Inflammatory macrophage (primary cell): Measurements from ENCODE around the gene ACSL6.
"Not testable (repeated sequence)": the region's sequence is repeated elsewhere in the genome, so short reads cannot be mapped to it uniquely, and the experiment has no call there.

ENCODE experiments used
- DNase-seq, 2 donors: peaks; one replicate each; pipeline ENCODE4 v3.0.0-alpha.2; 2020 to 2022

Gene ACSL6

DNA sequence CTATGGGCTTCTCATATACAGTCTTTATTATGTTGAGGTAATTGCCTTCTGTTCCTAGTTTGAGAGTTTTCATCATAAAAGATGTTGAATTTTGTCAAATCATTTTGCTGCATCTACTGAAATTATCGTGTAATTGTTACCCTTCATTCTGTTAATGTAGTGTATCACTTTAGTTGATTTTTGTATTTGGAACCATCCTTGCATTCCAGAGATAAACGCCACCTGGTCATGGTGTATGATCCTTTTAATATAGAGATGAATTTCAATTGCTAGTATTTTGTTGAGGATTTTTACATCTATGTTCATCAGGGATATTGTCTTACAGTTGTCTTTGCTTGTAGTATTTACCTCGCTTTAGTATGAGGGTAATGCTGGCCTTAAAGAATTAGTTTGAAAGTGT, 85.3 kb downstream of the ACSL6 start:
- no peak for DNase-seq

DNA sequence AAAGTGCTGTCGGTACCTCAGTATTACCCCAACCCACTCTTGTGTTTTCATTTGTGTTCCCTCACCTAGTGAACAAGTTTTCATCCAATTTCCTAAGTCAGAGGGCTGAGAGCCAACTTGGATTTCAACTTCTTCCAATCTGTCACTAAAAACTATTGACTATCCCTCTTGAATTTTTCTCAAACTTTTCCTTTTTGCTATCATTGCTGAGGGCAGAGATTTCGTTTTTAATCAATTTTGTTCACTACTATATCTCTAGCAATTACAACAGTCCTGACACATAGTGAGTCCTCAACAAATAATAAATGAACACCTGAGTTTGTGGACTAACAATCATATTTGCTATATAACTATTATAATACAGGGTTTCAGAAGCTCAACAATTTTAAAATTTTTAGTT, 95.0 kb downstream of the ACSL6 start:
- DNase-seq = no peak

- DNase-seq = no peak
Measured at GRCh38 chr5:131914472-131914871, 97.0 kb downstream of the ACSL6 start.

DNA sequence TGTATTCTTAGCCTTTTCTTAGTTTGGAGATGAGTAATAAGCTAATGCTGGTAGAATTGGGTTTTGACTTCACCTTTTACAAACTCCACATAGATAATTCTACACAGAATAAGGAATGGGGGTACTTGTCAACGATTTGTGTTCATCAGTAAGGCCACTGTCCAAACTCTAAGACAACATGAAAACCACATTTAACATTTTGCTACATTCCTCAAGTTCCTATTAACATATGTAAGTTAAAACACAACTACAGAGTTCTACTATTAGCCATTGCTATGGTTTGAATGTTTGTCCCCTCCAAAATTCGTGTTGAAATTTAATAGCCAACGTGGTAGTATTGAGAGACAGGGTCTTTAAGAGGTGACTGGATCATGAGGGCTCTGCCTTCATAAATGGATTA, 97.9 kb downstream of the ACSL6 start:
- DNase-seq = no peak

- DNase-seq = no peak
Measured at GRCh38 chr5:131906668-131907067, 104.8 kb downstream of the ACSL6 start.

- DNase-seq = not testable (repeated sequence)
Measured at GRCh38 chr5:131902266-131902665, 109.2 kb downstream of the ACSL6 start.
